Measurements from ENCODE around the gene TRIM5. TPM values are rescaled to one million over a fixed set of nuclear protein-coding genes. Genes with fewer than 3 reads are reported as not detected.
"Not testable (repeated sequence)": the region's sequence is repeated elsewhere in the genome, so short reads cannot be mapped to it uniquely, and the experiment has no call there.

TRIM5 gene
- total RNA-seq: 39.8 TPM

GRCh38 chr11:5684646-5685362 is at the start of gene TRIM5:
TSS of gene TRIM5 (minus strand) at chr11:5685074. CDS start at chr11:5680177, 4,897 bp downstream.
- peak; percentile 91 for DNase-seq (ENCODE audit: low spot score)

- no peak for DNase-seq (ENCODE audit: low spot score)
Observed at GRCh38 chr11:5727691-5728090, 42.8 kb upstream of the TRIM5 start.

- DNase-seq (ENCODE audit: low spot score): no peak
Observed at GRCh38 chr11:5726351-5726750, 41.5 kb upstream of the TRIM5 start.

GRCh38 chr11:5722622-5723021 is 37.7 kb upstream of the TRIM5 start:
- peak; percentile 34 for DNase-seq (ENCODE audit: low spot score)

GRCh38 chr11:5719703-5720495 is 35.0 kb upstream of the TRIM5 start:
- DNase-seq (ENCODE audit: low spot score): no peak

GRCh38 chr11:5716518-5716917 is 31.6 kb upstream of the TRIM5 start:
- DNase-seq (ENCODE audit: low spot score): not testable (repeated sequence)

GRCh38 chr11:5713695-5714094 is 28.8 kb upstream of the TRIM5 start:
- no peak for DNase-seq (ENCODE audit: low spot score)

- no peak for DNase-seq (ENCODE audit: low spot score)
Observed at GRCh38 chr11:5712507-5712906, 27.6 kb upstream of the TRIM5 start.

- DNase-seq (ENCODE audit: low spot score): no peak
Observed at GRCh38 chr11:5705688-5706087, 20.8 kb upstream of the TRIM5 start.

- DNase-seq (ENCODE audit: low spot score): no peak
Observed at GRCh38 chr11:5703741-5704536, 19.1 kb upstream of the TRIM5 start.

GRCh38 chr11:5701055-5701577 is 16.2 kb upstream of the TRIM5 start:
- DNase-seq (ENCODE audit: low spot score): no peak

GRCh38 chr11:5700421-5701054 is 15.7 kb upstream of the TRIM5 start:
- no peak for DNase-seq (ENCODE audit: low spot score)

GRCh38 chr11:5698281-5698680 is 13.4 kb upstream of the TRIM5 start:
- no peak for DNase-seq (ENCODE audit: low spot score)

GRCh38 chr11:5696210-5696609 is 11.3 kb upstream of the TRIM5 start:
- no peak for DNase-seq (ENCODE audit: low spot score)

GRCh38 chr11:5695580-5695979 is 10.7 kb upstream of the TRIM5 start:
- DNase-seq (ENCODE audit: low spot score): no peak

- no peak for DNase-seq (ENCODE audit: low spot score)
Observed at GRCh38 chr11:5694642-5695041, 9.8 kb upstream of the TRIM5 start.

GRCh38 chr11:5691964-5692361 is 7.1 kb upstream of the TRIM5 start:
- DNase-seq (ENCODE audit: low spot score): no peak

GRCh38 chr11:5691238-5691963 is 6.5 kb upstream of the TRIM5 start:
- not testable (repeated sequence) for DNase-seq (ENCODE audit: low spot score)

GRCh38 chr11:5690736-5691135 is 5.9 kb upstream of the TRIM5 start:
- no peak for DNase-seq (ENCODE audit: low spot score)

- no peak for DNase-seq (ENCODE audit: low spot score)
Observed at GRCh38 chr11:5690216-5690615, 5.3 kb upstream of the TRIM5 start.

- peak; percentile 40 for DNase-seq (ENCODE audit: low spot score)
Observed at GRCh38 chr11:5689551-5689983, 4.7 kb upstream of the TRIM5 start, which contains the start of gene TRIM22. TSS of gene TRIM22 (plus strand) at chr11:5689790. CDS start at chr11:5696233, 6,443 bp downstream.

All from mucosa of gallbladder (tissue), 1 donor.